Neural progenitor cell (in vitro differentiated cells): Measurements from ENCODE around the gene C1orf87.

Experiments
- EZH2 ChIP-seq: fragments of 200-600 bp; sonication (generic); IDR thresholded peaks from 2 replicates; pipeline ENCODE4 v1.6.1; 2017; ENCODE audit warnings: antibody characterized with exemption, mild to moderate bottlenecking, moderate library complexity
- EZH2phosphoT487 ChIP-seq: fragments of 200-600 bp; sonication (generic); IDR thresholded peaks from 2 replicates; pipeline ENCODE4 v1.6.1; 2017; ENCODE audit warnings: antibody characterized with exemption
- TF ChIP-seq, protein P1 (sequence below): fragments of 200-600 bp; sonication (generic); IDR thresholded peaks from 2 replicates; pipeline ENCODE4 v1.5.1; 2017; ENCODE audit warnings: antibody characterized with exemption, mild to moderate bottlenecking

DNA sequence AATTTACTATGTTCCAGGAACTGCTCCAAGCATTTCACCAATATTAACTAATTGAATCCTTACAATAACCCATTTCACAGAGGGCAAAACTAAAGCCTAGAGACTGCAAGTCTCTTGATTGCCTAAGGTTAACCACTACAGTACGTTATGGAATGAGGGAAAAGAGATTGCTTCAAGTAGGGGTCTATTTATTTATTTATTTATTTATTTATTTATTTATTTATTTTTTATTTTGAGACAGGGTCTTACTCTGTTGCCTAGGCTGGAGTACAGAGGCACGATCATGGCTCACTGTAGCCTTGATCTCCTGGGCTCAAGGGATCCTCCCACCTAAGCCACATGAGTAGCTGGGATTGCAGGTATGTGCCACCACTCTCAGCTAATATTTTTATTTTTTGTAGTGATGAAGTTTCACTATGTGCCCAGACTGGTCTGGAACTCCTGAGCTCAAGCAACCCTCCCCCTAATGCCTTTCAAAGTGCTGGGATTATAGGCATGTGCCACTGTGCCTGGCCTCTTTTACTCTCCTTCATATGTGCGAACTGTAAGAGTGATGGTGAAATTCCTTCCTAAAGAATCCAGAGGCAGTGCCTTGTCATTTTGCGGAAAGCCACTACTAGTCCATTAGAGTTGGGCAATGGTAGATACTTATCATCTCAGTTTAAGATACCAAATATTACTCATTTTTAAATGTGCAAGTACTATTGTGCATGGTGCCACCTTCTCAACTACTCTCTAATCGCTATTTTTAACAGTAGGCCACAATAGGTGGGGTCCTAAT lies 81.3 kb downstream of the C1orf87 start:
- TF ChIP-seq, protein P1, sequence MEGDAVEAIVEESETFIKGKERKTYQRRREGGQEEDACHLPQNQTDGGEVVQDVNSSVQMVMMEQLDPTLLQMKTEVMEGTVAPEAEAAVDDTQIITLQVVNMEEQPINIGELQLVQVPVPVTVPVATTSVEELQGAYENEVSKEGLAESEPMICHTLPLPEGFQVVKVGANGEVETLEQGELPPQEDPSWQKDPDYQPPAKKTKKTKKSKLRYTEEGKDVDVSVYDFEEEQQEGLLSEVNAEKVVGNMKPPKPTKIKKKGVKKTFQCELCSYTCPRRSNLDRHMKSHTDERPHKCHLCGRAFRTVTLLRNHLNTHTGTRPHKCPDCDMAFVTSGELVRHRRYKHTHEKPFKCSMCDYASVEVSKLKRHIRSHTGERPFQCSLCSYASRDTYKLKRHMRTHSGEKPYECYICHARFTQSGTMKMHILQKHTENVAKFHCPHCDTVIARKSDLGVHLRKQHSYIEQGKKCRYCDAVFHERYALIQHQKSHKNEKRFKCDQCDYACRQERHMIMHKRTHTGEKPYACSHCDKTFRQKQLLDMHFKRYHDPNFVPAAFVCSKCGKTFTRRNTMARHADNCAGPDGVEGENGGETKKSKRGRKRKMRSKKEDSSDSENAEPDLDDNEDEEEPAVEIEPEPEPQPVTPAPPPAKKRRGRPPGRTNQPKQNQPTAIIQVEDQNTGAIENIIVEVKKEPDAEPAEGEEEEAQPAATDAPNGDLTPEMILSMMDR = no peak
- TF ChIP-seq EZH2 (no peak), EZH2phosphoT487 (no peak)
